ENCODE measurements around the gene C1QL2. TPM values are rescaled to one million over a fixed set of nuclear protein-coding genes. Genes with fewer than 3 reads are reported as not detected.

The C1QL2 gene
- total RNA-seq, 4 donors from 2014 or later = 0.76 TPM; not detected in 3

- H3K27ac ChIP-seq = no peak overlapping the region
- peaks cover 36% of the 10 kb centered on the region for H3K27me3 ChIP-seq
- 54% methylated on average over 10 of the region's 11 CpGs for WGBS
- no peaks in the 10 kb centered on the region for H3K9me3 ChIP-seq
- H3K4me1 ChIP-seq = no peaks in the 10 kb centered on the region
- no peaks in the 10 kb centered on the region for H3K36me3 ChIP-seq
- no peak for DNase-seq (ENCODE audit: low spot score in 2 of 2)
- H3K4me3 ChIP-seq = no peak overlapping the region
- TF ChIP-seq, protein P1, sequence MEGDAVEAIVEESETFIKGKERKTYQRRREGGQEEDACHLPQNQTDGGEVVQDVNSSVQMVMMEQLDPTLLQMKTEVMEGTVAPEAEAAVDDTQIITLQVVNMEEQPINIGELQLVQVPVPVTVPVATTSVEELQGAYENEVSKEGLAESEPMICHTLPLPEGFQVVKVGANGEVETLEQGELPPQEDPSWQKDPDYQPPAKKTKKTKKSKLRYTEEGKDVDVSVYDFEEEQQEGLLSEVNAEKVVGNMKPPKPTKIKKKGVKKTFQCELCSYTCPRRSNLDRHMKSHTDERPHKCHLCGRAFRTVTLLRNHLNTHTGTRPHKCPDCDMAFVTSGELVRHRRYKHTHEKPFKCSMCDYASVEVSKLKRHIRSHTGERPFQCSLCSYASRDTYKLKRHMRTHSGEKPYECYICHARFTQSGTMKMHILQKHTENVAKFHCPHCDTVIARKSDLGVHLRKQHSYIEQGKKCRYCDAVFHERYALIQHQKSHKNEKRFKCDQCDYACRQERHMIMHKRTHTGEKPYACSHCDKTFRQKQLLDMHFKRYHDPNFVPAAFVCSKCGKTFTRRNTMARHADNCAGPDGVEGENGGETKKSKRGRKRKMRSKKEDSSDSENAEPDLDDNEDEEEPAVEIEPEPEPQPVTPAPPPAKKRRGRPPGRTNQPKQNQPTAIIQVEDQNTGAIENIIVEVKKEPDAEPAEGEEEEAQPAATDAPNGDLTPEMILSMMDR (IDR thresholded peaks at IDR 0.05) = no peak
- no peak for TF ChIP-seq POLR2A (IDR thresholded peaks at IDR 0.05)
- TF ChIP-seq POLR2AphosphoS5 (IDR thresholded peaks at IDR 0.05) = no peak
- no peak for TF ChIP-seq EP300 (IDR thresholded peaks at IDR 0.05)
These were observed 15.7 kb downstream of the C1QL2 start for GRCh38 chr2:119142824-119143223.

DNA sequence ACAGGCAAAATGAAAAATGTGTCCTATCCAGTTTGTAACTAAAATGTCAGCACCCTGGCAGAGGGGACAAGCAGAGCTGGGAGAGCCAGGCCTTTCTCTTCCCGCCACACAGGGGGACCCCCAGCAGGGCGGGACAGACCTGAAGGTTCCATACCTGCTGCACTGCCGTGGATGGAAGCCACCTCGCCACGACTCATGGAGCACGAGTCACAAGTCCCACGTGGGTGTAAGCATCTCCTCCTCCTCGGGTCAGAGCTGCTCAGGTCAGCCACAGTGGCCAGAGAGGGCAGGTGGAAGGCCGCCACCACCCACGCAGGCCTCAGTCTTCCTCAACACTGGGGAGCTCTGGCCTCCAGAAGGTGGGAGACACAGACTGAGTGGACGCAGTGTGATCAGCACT, 21.0 kb downstream of the C1QL2 start:
- Histone ChIP-seq H3K27ac (no peak overlapping the region), H3K4me1 (no peaks in the 10 kb centered on the region), H3K36me3 (no peaks in the 10 kb centered on the region), H3K27me3 (peaks cover 45% of the 10 kb centered on the region), H3K9me3 (no peaks in the 10 kb centered on the region), H3K4me3 (no peak overlapping the region)
- no peak for TF ChIP-seq POLR2A (IDR thresholded peaks at IDR 0.05)
- no peak for TF ChIP-seq POLR2AphosphoS5 (IDR thresholded peaks at IDR 0.05)
- TF ChIP-seq, protein P1 (IDR thresholded peaks at IDR 0.05) = no peak
- no peak for TF ChIP-seq EP300 (IDR thresholded peaks at IDR 0.05)
- 69% methylated on average over 4 of the region's 11 CpGs for WGBS
- no peak for DNase-seq (ENCODE audit: low spot score in 2 of 2)

GRCh38 chr2:119136872-119137271, 21.7 kb downstream of the C1QL2 start:
- Histone ChIP-seq H3K9me3 (no peaks in the 10 kb centered on the region), H3K4me1 (no peaks in the 10 kb centered on the region), H3K27ac (no peak overlapping the region), H3K27me3 (peaks cover 45% of the 10 kb centered on the region), H3K36me3 (no peaks in the 10 kb centered on the region), H3K4me3 (no peak overlapping the region)
- WGBS = 84% methylated on average over 8 of the region's 8 CpGs
- TF ChIP-seq POLR2A (IDR thresholded peaks at IDR 0.05) = no peak
- no peak for TF ChIP-seq POLR2AphosphoS5 (IDR thresholded peaks at IDR 0.05)
- TF ChIP-seq, protein P1 (IDR thresholded peaks at IDR 0.05) = no peak
- TF ChIP-seq EP300 (IDR thresholded peaks at IDR 0.05) = no peak
- DNase-seq (ENCODE audit: low spot score in 2 of 2) = no peak

DNA sequence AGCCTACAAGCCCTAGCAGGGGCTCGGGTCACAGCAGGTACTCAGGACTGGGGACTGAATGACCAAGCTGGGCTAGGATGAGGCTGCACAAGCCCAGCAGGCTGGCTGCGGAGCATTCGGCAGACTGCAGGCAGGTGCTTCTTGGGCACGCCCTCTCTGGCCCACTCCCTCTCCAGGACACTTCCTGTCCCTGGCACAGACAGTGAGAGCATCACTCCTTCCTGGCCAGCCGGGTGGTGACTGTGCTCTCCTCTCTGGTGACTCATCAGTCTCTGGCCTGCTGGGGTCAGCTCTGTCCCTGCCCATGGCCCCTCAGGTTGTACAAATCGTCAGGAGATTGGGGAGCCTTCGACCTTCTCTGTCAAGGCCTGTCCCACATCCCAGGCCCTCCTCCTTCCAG, 22.5 kb downstream of the C1QL2 start:
- peaks cover 45% of the 10 kb centered on the region for H3K27me3 ChIP-seq
- no peaks in the 10 kb centered on the region for H3K4me1 ChIP-seq
- 74% methylated on average over 5 of the region's 7 CpGs for WGBS
- TF ChIP-seq POLR2A (IDR thresholded peaks at IDR 0.05) (no peak), POLR2AphosphoS5 (IDR thresholded peaks at IDR 0.05) (no peak), EP300 (IDR thresholded peaks at IDR 0.05) (no peak)
- TF ChIP-seq, protein P1 (IDR thresholded peaks at IDR 0.05) = no peak
- no peak for DNase-seq (ENCODE audit: low spot score in 2 of 2)
- no peaks in the 10 kb centered on the region for H3K9me3 ChIP-seq
- H3K36me3 ChIP-seq = no peaks in the 10 kb centered on the region
- no peak overlapping the region for H3K4me3 ChIP-seq
- H3K27ac ChIP-seq = no peak overlapping the region

GRCh38 chr2:119134775-119135174, 23.8 kb downstream of the C1QL2 start:
- no peak for DNase-seq (ENCODE audit: low spot score in 2 of 2)
- WGBS = 77% methylated on average over 2 of the region's 10 CpGs

DNA sequence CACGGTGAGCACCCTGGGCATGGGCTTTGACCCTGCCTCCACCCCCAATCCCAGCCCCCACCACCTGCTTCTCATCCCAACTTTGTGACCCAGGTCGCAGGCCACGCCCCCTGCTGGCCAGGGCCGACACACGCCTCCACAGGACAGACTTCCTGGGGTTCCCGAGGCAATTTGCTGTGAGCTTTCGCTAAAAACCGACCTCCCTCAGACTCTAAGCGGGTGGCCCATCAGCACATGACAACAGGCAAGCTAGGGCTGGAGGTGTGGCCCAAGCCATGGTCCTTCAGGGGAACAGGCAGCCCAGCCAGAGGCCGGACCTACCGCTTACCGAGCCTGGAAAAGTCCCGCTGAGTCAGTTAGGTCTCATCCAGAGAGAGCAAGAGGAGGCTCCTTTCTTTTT, 31.9 kb downstream of the C1QL2 start:
- TF ChIP-seq EP300 (IDR thresholded peaks at IDR 0.05) = no peak
- TF ChIP-seq, protein P1 (IDR thresholded peaks at IDR 0.05) = peak in 1 of 2 donors; percentile 31
- H3K27ac ChIP-seq = no peak overlapping the region
- H3K4me3 ChIP-seq = no peak overlapping the region
- no peak for DNase-seq (ENCODE audit: low spot score in 2 of 2)
- no peaks in the 10 kb centered on the region for H3K9me3 ChIP-seq
- H3K27me3 ChIP-seq = peaks cover 54% of the 10 kb centered on the region
- WGBS = 11% methylated on average over 13 of the region's 13 CpGs
- no peaks in the 10 kb centered on the region for H3K4me1 ChIP-seq
- H3K36me3 ChIP-seq = no peaks in the 10 kb centered on the region

More at GRCh38 chr2:119134775-119135174, 23.8 kb downstream of the C1QL2 start:
- H3K27ac ChIP-seq = no peak overlapping the region
- no peaks in the 10 kb centered on the region for H3K36me3 ChIP-seq
- H3K4me3 ChIP-seq = no peak overlapping the region
- peaks cover 48% of the 10 kb centered on the region for H3K27me3 ChIP-seq
- no peaks in the 10 kb centered on the region for H3K4me1 ChIP-seq
- H3K9me3 ChIP-seq = no peaks in the 10 kb centered on the region
- TF ChIP-seq POLR2AphosphoS5 (IDR thresholded peaks at IDR 0.05) = no peak
